H1 (cell line): ENCODE measurements around the gene BOK. TPM values are rescaled to one million over a fixed set of nuclear protein-coding genes. Genes with fewer than 3 reads are reported as not detected.

ENCODE experiments used
- CTCF ChIA-PET: fragments of 300-600 bp; sonication (Branson Sonifier 250); formaldehyde crosslinking; loops from one replicate; lab custom pipeline; 2021; ENCODE audit not compliant: partially characterized antibody; lab: Charles Lee
- POLR2A ChIA-PET: fragments of 300-600 bp; sonication (Branson Sonifier 250); formaldehyde crosslinking; loops from one replicate; lab custom pipeline; 2021; ENCODE audit warnings: inconsistent platforms; ENCODE audit not compliant: partially characterized antibody; lab: Charles Lee
- DNase-seq, 2 experiments: peaks; one replicate each; pipeline versions ENCODE4 v3.0.0 to v3.0.0-alpha.2; 2010 to 2022; ENCODE audit warnings: low spot score in 2 of 2, low read depth in 1 of 2, mixed read lengths in 1 of 2
- FAIRE-seq: peaks from 2 replicates; lab custom pipeline; 2011; peaks lifted over from hg19 to GRCh38; lab: Jason Lieb, UNC
- H2AFZ ChIP-seq: 2 replicates; pipeline ENCODE4 v1.8.1; 2012; ENCODE audit warnings: low read length, inconsistent platforms
- H2AK5ac ChIP-seq: 2 replicates; pipeline ENCODE4 v1.6.1; 2013; ENCODE audit warnings: low read depth, low read length
- H2BK120ac ChIP-seq: replicated peaks from 2 replicates; pipeline ENCODE3; 2013; ENCODE audit warnings: low read depth, low read length, inconsistent platforms
- H2BK12ac ChIP-seq: 2 replicates; pipeline ENCODE4 v1.6.1; 2013; ENCODE audit warnings: low read depth, low read length
- H2BK15ac ChIP-seq: 2 replicates; pipeline ENCODE4 v1.6.1; 2013; ENCODE audit warnings: low read length
- H2BK20ac ChIP-seq: 2 replicates; pipeline ENCODE4 v1.6.1; 2013; ENCODE audit warnings: low read length
- H2BK5ac ChIP-seq: 2 replicates; pipeline ENCODE4 v1.6.1; 2013; ENCODE audit warnings: low read depth, low read length
- H3K14ac ChIP-seq: 2 replicates; pipeline ENCODE4 v1.6.1; 2013; ENCODE audit warnings: inconsistent platforms; ENCODE audit not compliant: insufficient read length
- H3K18ac ChIP-seq: 2 replicates; pipeline ENCODE4 v1.6.1; 2013; ENCODE audit warnings: low read length; ENCODE audit errors: extremely low read depth
- H3K23ac ChIP-seq: 2 replicates; pipeline ENCODE4 v1.6.1; 2013; ENCODE audit warnings: inconsistent platforms; ENCODE audit not compliant: insufficient read length
- H3K23me2 ChIP-seq: 2 replicates; pipeline ENCODE4 v1.6.1; 2013; ENCODE audit warnings: low read depth, low read length
- H3K27ac ChIP-seq: 2 replicates; pipeline ENCODE4 v1.6.1; 2011; ENCODE audit warnings: low read depth, low read length, inconsistent platforms
- H3K27me3 ChIP-seq, 4 experiments: replicated peaks in 1 of 4; 1 replicate in 1 of 4; 2 replicates in 3 of 4; pipeline versions ENCODE4 v1.6.1 to v1.8.1; 2011 to 2013; ENCODE audit warnings: low read length in 3 of 4, mild to moderate bottlenecking in 3 of 4, inconsistent platforms in 2 of 4, mixed read lengths in 2 of 4, moderate library complexity in 1 of 4; ENCODE audit not compliant: control insufficient read depth in 3 of 4, insufficient read depth in 3 of 4; ENCODE audit errors: extremely low read depth in 1 of 4
- H3K36me3 ChIP-seq, 4 experiments: 2 replicates each; pipeline versions ENCODE4 v1.6.1 to v1.8.1; 2011 to 2013; ENCODE audit warnings: mild to moderate bottlenecking in 4 of 4, low read length in 3 of 4, moderate library complexity in 2 of 4, control low read depth in 1 of 4, inconsistent platforms in 1 of 4; ENCODE audit not compliant: insufficient read depth in 4 of 4, control insufficient read depth in 2 of 4
- H3K4ac ChIP-seq: replicated peaks from 2 replicates; pipeline ENCODE3; 2013; ENCODE audit warnings: low read length, low read depth, mixed read lengths, inconsistent platforms; ENCODE audit not compliant: insufficient read length
- H3K4me1 ChIP-seq, 4 experiments: replicated peaks in 1 of 4; 1 replicate in 1 of 4; 2 replicates in 3 of 4; pipeline versions ENCODE4 v1.6.1 to v1.8.1; 2011 to 2013; ENCODE audit warnings: low read length in 3 of 4, inconsistent platforms in 2 of 4, mixed read lengths in 1 of 4; ENCODE audit not compliant: insufficient read depth in 4 of 4, control insufficient read depth in 3 of 4
- H3K4me2 ChIP-seq, 2 experiments: 2 replicates each; pipeline versions ENCODE4 v1.6.1 to v1.8.1; 2011 to 2013; ENCODE audit warnings: low read depth in 2 of 2, low read length in 2 of 2, control low read depth in 1 of 2, inconsistent platforms in 1 of 2, mild to moderate bottlenecking in 1 of 2; ENCODE audit not compliant: insufficient read depth in 1 of 2
- H3K4me3 ChIP-seq, 4 experiments: fragments of 200-600, 300-600 bp in 1 of 4; sonication (generic), shearing (Covaris generic), sonication (Bioruptor Twin) in 1 of 4; 2 replicates each; pipeline versions ENCODE4 v1.5.1 to v1.8.1; 2011 to 2016; ENCODE audit warnings: low read length in 4 of 4, low read depth in 3 of 4, control low read depth in 2 of 4, inconsistent platforms in 2 of 4, mild to moderate bottlenecking in 2 of 4, mixed read lengths in 1 of 4, moderate library complexity in 1 of 4; ENCODE audit not compliant: insufficient read depth in 2 of 4; ENCODE audit errors: extremely low read depth in 1 of 4
- H3K56ac ChIP-seq: replicated peaks from 2 replicates; pipeline ENCODE3; 2013; ENCODE audit warnings: low read depth, mild to moderate bottlenecking, mixed read lengths, low read length, inconsistent platforms; ENCODE audit not compliant: insufficient read length
- H3K79me1 ChIP-seq: 2 replicates; pipeline ENCODE4 v1.6.1; 2013; ENCODE audit warnings: low read depth, low read length, control low read depth
- H3K79me2 ChIP-seq, 2 experiments: 2 replicates each; pipeline versions ENCODE4 v1.6.1 to v1.8.1; 2012 to 2013; ENCODE audit warnings: low read length in 2 of 2, mild to moderate bottlenecking in 2 of 2, inconsistent platforms in 1 of 2; ENCODE audit not compliant: insufficient read depth in 2 of 2, control insufficient read depth in 1 of 2
- H3K9ac ChIP-seq, 4 experiments: replicated peaks in 1 of 4; 1 replicate in 1 of 4; 2 replicates in 3 of 4; pipeline versions ENCODE4 v1.6.1 to v1.8.1; 2011 to 2013; ENCODE audit warnings: low read depth in 3 of 4, low read length in 3 of 4, control low read depth in 2 of 4, mild to moderate bottlenecking in 2 of 4, moderate library complexity in 2 of 4, inconsistent platforms in 1 of 4; ENCODE audit errors: extremely low read depth in 1 of 4
- H3K9me3 ChIP-seq, 2 experiments: 2 replicates each; pipeline versions ENCODE4 v1.6.1 to v1.8.1; 2012 to 2013; ENCODE audit warnings: mild to moderate bottlenecking in 2 of 2, moderate library complexity in 2 of 2, control low read depth in 1 of 2, inconsistent platforms in 1 of 2, low read depth in 1 of 2, low read length in 1 of 2, mixed read lengths in 1 of 2; ENCODE audit not compliant: insufficient read depth in 2 of 2
- H4K20me1 ChIP-seq, 2 experiments: replicated peaks in 1 of 2; 2 replicates each; pipeline versions ENCODE3 to v1.8.1; 2011 to 2013; ENCODE audit warnings: inconsistent platforms in 2 of 2, low read length in 2 of 2, mild to moderate bottlenecking in 1 of 2; ENCODE audit not compliant: insufficient read depth in 2 of 2, control insufficient read depth in 1 of 2
- H4K5ac ChIP-seq: 2 replicates; pipeline ENCODE4 v1.6.1; 2013; ENCODE audit warnings: low read length, low read depth, mixed read lengths, inconsistent platforms; ENCODE audit not compliant: insufficient read length
- H4K8ac ChIP-seq: 2 replicates; pipeline ENCODE4 v1.8.0; 2013; ENCODE audit warnings: mild to moderate bottlenecking, moderate library complexity, low read length, inconsistent platforms; ENCODE audit not compliant: insufficient read depth; ENCODE audit errors: extremely low read depth
- H4K91ac ChIP-seq: replicated peaks from 2 replicates; pipeline ENCODE3; 2013; ENCODE audit warnings: low read length, mixed read lengths, inconsistent platforms; ENCODE audit not compliant: insufficient read length
- ASH2L ChIP-seq: fragments of 200-600, 300-600 bp; sonication (generic); IDR thresholded peaks from one replicate; pipeline ENCODE4 v1.7.1; 2017; ENCODE audit warnings: low read length
- BACH1 ChIP-seq: IDR thresholded peaks from 2 replicates; pipeline ENCODE4 v1.6.1; 2012; ENCODE audit warnings: low read length, improper control_type of control experiment
- CHD2 ChIP-seq: IDR thresholded peaks from 2 replicates; pipeline ENCODE4 v1.6.1; 2012; ENCODE audit warnings: low read length, improper control_type of control experiment
- GTF2F1 ChIP-seq: IDR thresholded peaks from 2 replicates; pipeline ENCODE4 v1.6.1; 2012; ENCODE audit warnings: low read depth, low read length, improper control_type of control experiment, borderline replicate concordance
- KDM4A ChIP-seq: IDR thresholded peaks from one replicate; pipeline ENCODE4 v1.7.1; 2012; ENCODE audit warnings: low read depth, mild to moderate bottlenecking, moderate library complexity, low read length, inconsistent platforms; ENCODE audit not compliant: severe bottlenecking
- KDM5A ChIP-seq: fragments of 200-600 bp; IDR thresholded peaks from 2 replicates; pipeline ENCODE4 v1.7.1; 2012; ENCODE audit warnings: mild to moderate bottlenecking, low read length, inconsistent platforms, mixed read lengths
- NANOG ChIP-seq: IDR thresholded peaks from 2 replicates; pipeline ENCODE4 v1.6.1; 2011; ENCODE audit warnings: low read length, low read depth, mild to moderate bottlenecking, inconsistent platforms; ENCODE audit not compliant: insufficient read depth, poor library complexity, severe bottlenecking
- PHF8 ChIP-seq: fragments of 200-600 bp; sonication (generic); conservative IDR thresholded peaks from 2 replicates; pipeline ENCODE4 v1.7.1; 2012; ENCODE audit warnings: low read depth, mild to moderate bottlenecking, inconsistent platforms, low read length, moderate library complexity
- RAD21 ChIP-seq, 2 experiments: IDR thresholded peaks in 1 of 2; conservative IDR thresholded peaks in 1 of 2; 2 replicates each; pipeline ENCODE4 v1.6.1; 2011; ENCODE audit warnings: low read depth in 2 of 2, low read length in 2 of 2, improper control_type of control experiment in 1 of 2, inconsistent platforms in 1 of 2, mild to moderate bottlenecking in 1 of 2, moderate library complexity in 1 of 2
- SAP30 ChIP-seq: fragments of 300-600 bp; sonication (generic); IDR thresholded peaks from 2 replicates; pipeline ENCODE4 v1.7.1; 2012; ENCODE audit warnings: low read length, moderate library complexity, mild to moderate bottlenecking, inconsistent platforms; ENCODE audit not compliant: insufficient read depth, insufficient replicate concordance
- SIX5 ChIP-seq: IDR thresholded peaks from 2 replicates; pipeline ENCODE4 v1.6.1; 2011; ENCODE audit warnings: mild to moderate bottlenecking, low read depth, low read length
- TBP ChIP-seq: IDR thresholded peaks from 2 replicates; pipeline ENCODE4 v1.6.1; 2011; ENCODE audit warnings: low read depth, low read length, improper control_type of control experiment
- WGBS, 2 experiments: shearing (Covaris generic) in 1 of 2; methylation state at CpG; one replicate each; pipeline versions ENCODE4 v1.1.6 to v1.1.7; 2013 to 2015; ENCODE audit warnings: low lambda C conversion rate in 2 of 2, mixed read lengths in 2 of 2, inconsistent platforms in 1 of 2, low coverage in 1 of 2, missing lambda C conversion rate in 1 of 2; ENCODE audit not compliant: insufficient replicate concordance in 2 of 2, insufficient coverage in 1 of 2, insufficient read length in 1 of 2; ENCODE audit errors: extremely low coverage in 1 of 2, missing lambda C conversion rate in 1 of 2; 5-methylcytosine and 5-hydroxymethylcytosine counted together
- polyA plus RNA-seq, 7 experiments: library from polyadenylated mRNA; depleted of rRNA in 3 of 7; stranded (reverse) in 5 of 7; unstranded in 2 of 7; fragments of >200 nt in 5 of 7; fragments of 200-250 nt in 2 of 7; gene quantifications; 1 replicate in 5 of 7; 2 replicates in 1 of 7; 4 replicates in 1 of 7; pipeline versions ENCODE4 v1.2.1 to v1.2.3, GENCODE V29; 2011 to 2013; ENCODE audit warnings: missing spikeins in 2 of 7, mixed read lengths in 2 of 7
- total RNA-seq: library from RNA; stranded (reverse); fragmentation: NEBNext Ultra II Directional; extraction: Animal tissue kit (Norgen Biotek cat#: 25700); gene quantifications from 2 replicates; pipeline ENCODE4 v1.2.1, GENCODE V29; 2021
- TF ChIP-seq, protein P1 (sequence below): IDR thresholded peaks from 2 replicates; pipeline ENCODE4 v1.6.1; 2011; ENCODE audit warnings: low read depth, mild to moderate bottlenecking, low read length; ENCODE audit not compliant: insufficient read depth

Gene BOK
- total and polyA plus RNA-seq, 2 of the 8 experiments (the other 6 are each of a cell fraction or from before 2014, with no cell fraction given), result 33.7 to 37.6 TPM

DNA sequence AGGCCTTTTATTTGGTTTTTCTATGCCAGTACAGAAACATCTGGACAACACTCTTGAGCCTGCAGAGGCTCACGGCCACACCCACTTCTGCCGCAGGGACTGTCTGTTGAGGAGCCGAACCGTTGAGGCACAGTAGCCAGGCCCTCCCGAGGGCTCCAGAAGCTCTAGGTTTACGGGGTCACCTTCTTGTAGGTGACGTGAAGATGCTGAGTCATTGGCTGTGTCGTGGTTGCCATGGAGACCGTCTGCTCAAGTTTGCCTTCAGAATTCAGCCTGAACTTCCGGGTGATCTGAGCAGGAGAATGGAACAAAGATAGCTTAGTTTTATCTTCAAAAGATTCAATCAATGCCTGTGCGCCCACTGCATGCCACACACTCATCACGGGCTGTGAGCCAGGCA lies 25.9 kb downstream of the BOK start:
- Histone ChIP-seq H3K4ac (peak overlapping the region; percentile 33), H3K36me3 (peaks cover 0 to 29% (median 7%) of the 10 kb centered on the region in 4 experiments; a peak in 4 of 8 replicates), H3K4me3 (no peak overlapping the region), H3K27ac (no peak overlapping the region), H2BK20ac (no peak overlapping the region), H3K14ac (no peak overlapping the region), H3K23me2 (no peaks in the 10 kb centered on the region), H4K91ac (no peak overlapping the region), H2BK15ac (no peak overlapping the region), H4K5ac (no peak overlapping the region), H2BK12ac (0 out of 2 replicates have a peak overlapping the region, but pooled peaks have one; percentile 14), H2AFZ (no peak overlapping the region), H3K27me3 (no peaks in the 10 kb centered on the region; a peak in 1 of 7 replicates), H3K9me3 (peaks cover 20% of the 10 kb centered on the region in 2 experiments), H3K18ac (peak overlapping the region; percentile 48; the same call in 1 of the 2 replicates), H2BK5ac (no peak overlapping the region), H3K4me1 (peaks cover 0 to 3% (median 1%) of the 10 kb centered on the region in 4 experiments; a peak in 1 of 7 replicates), H3K4me2 (no peak overlapping the region), H3K56ac (no peak overlapping the region), H3K79me1 (no peaks in the 10 kb centered on the region), H3K9ac (no peak overlapping the region), H4K8ac (no peak overlapping the region; the same call in 1 of the 2 replicates), H2BK120ac (no peak overlapping the region), H4K20me1 (no peaks in the 10 kb centered on the region), H3K79me2 (no peaks in the 10 kb centered on the region), H2AK5ac (no peak overlapping the region), H3K23ac (no peak overlapping the region)
- ChIA-PET POLR2A (interaction anchor here (1.1 to 1.9 kb wide), 2 partner anchors 25 to 53 kb away, joined by 4 to 5 read pairs; partner anchors contain the start of genes ATG4B and THAP4), CTCF (interaction anchor here (1.1 to 2.2 kb wide), 5 partner anchors 11 to 27 kb away, joined by 3 to 7 read pairs (median 4); no protein-coding TSS in a partner anchor)
- WGBS, 2 experiments, result 85% methylated on average over 12 of the region's 12 CpGs; no CpG with 5 or more reads in 1 of the 2 experiments
- FAIRE-seq (no peak), DNase-seq (no peak)
- TF ChIP-seq BACH1 (peak; percentile 88), CHD2 (no peak), PHF8 (no peak), TBP (no peak), NANOG (no peak), RAD21 (IDR thresholded peaks at IDR 0.05 in 1 of 2, conservative IDR thresholded peaks at IDR 0.05 in 1 of 2; ENCODE audit: low read depth in 2 of 2, low read length in 2 of 2) (no peak), ASH2L (no peak), SAP30 (no peak), KDM5A (no peak), GTF2F1 (no peak), SIX5 (no peak), KDM4A (no peak)
- TF ChIP-seq, protein P1, sequence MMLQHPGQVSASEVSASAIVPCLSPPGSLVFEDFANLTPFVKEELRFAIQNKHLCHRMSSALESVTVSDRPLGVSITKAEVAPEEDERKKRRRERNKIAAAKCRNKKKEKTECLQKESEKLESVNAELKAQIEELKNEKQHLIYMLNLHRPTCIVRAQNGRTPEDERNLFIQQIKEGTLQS, result no peak
